ENCODE data around the gene TEDC2.

- TF ChIP-seq CTCF (IDR thresholded peaks at IDR 0.05; ENCODE audit: low read length), result no peak
- TF ChIP-seq EZH2phosphoT487 (IDR thresholded peaks at IDR 0.05; ENCODE audit: low read length), result no peak
Observed at GRCh38 chr16:2482708-2483534, 23.0 kb downstream of the TEDC2 start.
